ENCODE measurements around the gene PLD2.

Gene PLD2

DNA sequence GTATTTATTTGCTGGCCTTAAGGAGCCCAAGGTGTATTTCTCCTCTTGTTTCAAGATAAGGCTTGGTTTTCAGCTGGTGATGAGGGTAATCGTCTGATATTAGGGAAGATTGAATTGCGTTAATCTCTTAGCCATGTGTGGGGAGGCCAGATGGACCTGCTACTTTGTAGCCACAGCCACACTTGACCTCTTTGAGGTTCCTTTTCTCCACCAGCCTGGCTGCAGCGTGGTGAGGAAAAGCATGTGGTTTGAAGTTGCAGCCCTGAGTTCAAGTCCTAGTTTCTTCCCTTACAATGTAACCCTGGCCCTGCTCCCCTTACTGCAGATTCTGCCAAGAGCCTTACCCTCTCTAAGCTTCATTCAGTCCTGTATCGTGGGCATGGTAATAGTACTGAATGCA, 29.3 kb downstream of the PLD2 start:
- Mint-ChIP-seq H3K9me3 (no peaks in the 10 kb centered on the region), H3K4me1 (ENCODE audit: low read depth) (peaks cover 50% of the 10 kb centered on the region), H3K27me3 (ENCODE audit: low read depth) (no peaks in the 10 kb centered on the region), H3K4me3 (peak overlapping the region; percentile 91), H3K36me3 (ENCODE audit: low read depth) (peaks cover 10% of the 10 kb centered on the region), H3K27ac (peak overlapping the region; percentile 92)

DNA sequence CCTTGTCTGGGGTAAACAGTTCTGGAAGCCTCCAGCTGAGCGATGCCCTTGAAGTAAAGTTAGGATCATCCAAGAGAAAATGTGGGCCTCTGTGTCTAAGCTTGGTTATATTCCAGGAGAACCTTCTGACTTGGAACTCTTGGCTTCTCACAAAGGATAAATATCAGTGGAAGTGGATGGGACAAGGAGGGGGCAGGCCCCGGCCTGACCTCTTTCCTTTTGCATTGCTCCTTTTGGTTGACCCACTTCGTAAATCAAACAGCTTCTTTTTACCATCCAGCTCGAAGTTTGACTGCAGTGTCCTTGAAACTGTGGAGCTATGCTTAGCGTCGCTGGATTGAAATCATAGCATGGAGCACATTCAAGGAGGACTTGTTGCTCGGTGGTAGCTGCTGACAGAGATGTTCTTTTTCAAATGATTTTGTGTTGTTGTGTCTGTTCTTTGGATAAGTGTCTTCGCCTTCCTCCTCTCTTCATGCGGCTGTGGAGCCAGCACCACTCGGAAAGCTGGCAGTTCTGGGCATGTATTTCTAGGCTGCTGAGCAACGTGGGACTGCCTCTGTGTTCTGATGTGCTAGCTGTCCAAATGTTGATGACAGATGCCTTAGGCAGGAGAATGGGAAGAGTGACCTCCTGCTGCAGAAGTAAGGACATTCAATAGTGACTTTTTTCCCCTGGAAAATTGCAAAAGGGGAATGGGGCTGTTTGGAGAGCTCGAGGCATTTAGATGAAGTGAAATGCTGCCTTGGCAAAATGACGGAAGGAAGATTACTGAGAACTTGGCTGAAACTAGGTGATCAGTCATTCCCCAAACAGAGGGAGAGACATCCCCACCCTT, 30.7 kb downstream of the PLD2 start:
- Mint-ChIP-seq H3K4me1 (ENCODE audit: low read depth) (peaks cover 59% of the 10 kb centered on the region), H3K4me3 (no peak overlapping the region), H3K36me3 (ENCODE audit: low read depth) (peaks cover 10% of the 10 kb centered on the region), H3K27me3 (ENCODE audit: low read depth) (no peaks in the 10 kb centered on the region), H3K9me3 (no peaks in the 10 kb centered on the region), H3K27ac (no peak overlapping the region)

DNA sequence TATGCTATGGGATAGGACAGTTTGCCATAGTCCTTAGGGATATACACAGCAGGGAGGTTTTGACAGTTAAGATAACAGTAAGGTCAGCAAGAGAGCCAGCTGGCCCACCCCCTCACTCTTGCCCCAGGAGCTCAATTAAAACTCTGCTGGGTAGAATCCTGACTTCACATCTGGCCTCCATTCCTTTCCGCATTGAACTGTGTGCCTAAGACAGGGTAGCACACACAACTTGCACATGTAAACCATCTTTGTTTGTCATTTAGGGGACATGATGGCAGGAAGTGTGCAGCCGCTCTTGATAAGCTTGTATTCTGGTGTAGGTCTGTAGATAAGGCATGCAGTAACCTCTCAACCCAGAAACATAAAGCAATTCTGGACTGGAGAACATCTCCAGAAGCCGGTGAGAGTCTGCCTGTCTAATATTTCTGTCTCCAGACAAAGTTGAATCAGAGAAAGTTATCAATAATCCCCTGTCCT, 31.4 kb downstream of the PLD2 start:
- Mint-ChIP-seq H3K27me3 (ENCODE audit: low read depth) (no peaks in the 10 kb centered on the region), H3K9me3 (no peaks in the 10 kb centered on the region), H3K27ac (no peak overlapping the region), H3K4me1 (ENCODE audit: low read depth) (peaks cover 59% of the 10 kb centered on the region), H3K36me3 (ENCODE audit: low read depth) (peaks cover 10% of the 10 kb centered on the region), H3K4me3 (no peak overlapping the region)

DNA sequence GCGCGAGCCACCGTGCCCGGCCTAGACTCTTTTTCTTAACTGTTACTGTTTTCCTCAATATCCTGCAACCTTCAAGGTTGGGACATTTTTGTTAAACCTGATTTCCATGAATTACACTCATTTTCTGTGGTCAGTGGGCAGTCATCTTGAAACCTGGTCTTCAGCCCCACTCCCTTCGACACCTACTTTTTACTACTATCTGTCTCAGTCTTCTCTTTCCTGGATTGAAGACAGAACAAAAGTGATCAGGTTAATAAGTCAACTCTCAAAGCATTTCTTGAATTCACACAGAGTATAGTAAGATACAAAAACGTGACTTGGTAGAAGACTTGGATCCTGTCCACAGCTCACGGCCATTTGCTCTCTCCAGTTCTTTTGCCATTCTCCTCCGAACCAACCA, 32.3 kb downstream of the PLD2 start:
- Mint-ChIP-seq H3K36me3 (ENCODE audit: low read depth) (peaks cover 8% of the 10 kb centered on the region), H3K27ac (no peak overlapping the region), H3K4me3 (no peak overlapping the region), H3K4me1 (ENCODE audit: low read depth) (peaks cover 53% of the 10 kb centered on the region), H3K27me3 (ENCODE audit: low read depth) (no peaks in the 10 kb centered on the region), H3K9me3 (no peaks in the 10 kb centered on the region)

DNA sequence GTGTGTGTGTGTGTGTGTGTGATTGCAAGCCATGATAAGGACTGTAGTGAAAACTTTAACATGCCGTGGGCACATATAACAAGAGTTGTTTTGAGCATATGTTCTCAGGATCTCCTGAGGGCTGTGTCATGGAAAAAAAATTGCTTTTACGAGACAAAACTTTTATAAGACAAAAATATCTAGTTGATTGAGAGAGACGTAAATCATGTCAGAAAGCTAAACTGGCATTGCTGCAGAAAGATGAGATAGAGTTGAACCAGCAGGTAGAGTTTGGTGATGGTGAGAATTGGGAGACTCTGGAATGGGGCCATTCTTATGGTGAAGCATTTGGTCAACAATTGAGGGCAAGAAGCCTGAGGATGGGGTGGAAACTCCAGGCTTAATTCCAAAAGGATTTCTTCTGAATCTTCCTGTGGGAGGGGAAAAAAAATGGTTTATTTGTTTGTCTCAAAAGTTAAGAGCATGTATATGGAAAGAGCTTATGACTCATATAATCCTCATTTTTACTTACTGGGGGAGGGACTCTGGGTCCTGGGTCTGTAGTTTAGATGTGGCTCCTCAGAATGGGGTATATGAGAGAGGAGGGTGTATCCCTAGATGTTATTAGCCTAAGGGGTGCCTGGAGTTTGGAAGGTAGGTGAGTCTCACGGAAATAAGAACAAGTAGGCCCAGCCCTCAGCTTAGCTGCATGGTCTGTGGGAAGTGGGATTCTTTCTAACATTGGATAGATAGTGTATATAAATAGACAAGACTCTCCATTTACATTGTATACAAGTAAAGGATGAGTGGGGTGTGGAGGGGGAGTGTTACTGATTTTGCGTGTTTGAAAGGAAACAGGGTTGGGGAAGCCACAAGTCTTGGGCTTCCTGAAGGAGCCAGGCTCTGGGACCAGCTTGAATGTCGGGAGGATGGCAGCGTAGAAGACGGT, 33.3 kb downstream of the PLD2 start:
- peak overlapping the region; percentile 48 for H3K4me3 Mint-ChIP-seq

DNA sequence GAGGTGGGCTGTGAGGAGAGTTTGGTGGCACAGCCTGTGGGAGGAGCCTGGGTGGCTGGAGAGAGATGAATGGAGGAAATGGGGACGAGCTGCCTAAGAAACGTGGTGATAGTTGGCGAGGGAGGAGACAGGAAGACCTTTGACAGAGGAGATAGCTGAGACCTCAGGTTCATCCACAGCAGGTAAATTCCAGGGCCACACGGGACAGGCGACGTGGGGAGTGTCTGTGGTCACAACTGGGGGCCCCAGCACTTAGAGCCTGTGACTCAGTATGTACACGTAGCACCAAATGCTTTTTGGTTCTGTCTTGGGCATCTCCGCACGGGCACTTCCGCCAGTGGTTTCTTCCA, 33.9 kb downstream of the PLD2 start:
- peaks cover 43% of the 10 kb centered on the region for H3K4me1 Mint-ChIP-seq (ENCODE audit: low read depth)

More for the DNA sequence above, 33.3 kb downstream of the PLD2 start:
- Mint-ChIP-seq H3K36me3 (ENCODE audit: low read depth) (peaks cover 10% of the 10 kb centered on the region), H3K4me1 (ENCODE audit: low read depth) (peaks cover 46% of the 10 kb centered on the region), H3K27ac (peak overlapping the region; percentile 73), H3K27me3 (ENCODE audit: low read depth) (no peaks in the 10 kb centered on the region), H3K9me3 (no peaks in the 10 kb centered on the region)

DNA sequence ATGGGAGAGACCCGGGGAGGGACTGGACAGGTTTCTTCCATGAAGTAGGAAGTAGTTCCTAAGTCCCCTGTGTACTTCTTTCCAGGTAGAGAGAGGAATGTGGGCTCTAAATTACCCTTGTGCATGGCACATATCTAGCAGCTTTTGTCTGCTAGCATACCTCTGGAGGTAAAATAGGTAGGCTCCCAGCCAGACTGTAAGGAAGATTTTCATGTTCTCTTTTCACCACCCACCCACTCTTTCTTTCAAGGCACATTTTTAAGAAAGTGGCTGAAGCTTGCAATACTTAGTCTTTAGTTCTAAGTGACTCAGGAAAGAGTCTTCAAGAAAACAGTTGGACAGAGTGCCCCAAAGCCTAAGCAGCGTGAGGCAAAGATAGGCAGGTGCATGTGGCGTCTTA, 35.4 kb downstream of the PLD2 start:
- H3K9me3 Mint-ChIP-seq, result no peaks in the 10 kb centered on the region
- no peak overlapping the region for H3K4me3 Mint-ChIP-seq
- H3K27me3 Mint-ChIP-seq (ENCODE audit: low read depth), result no peaks in the 10 kb centered on the region
- H3K36me3 Mint-ChIP-seq (ENCODE audit: low read depth), result peaks cover 14% of the 10 kb centered on the region
- peaks cover 36% of the 10 kb centered on the region for H3K4me1 Mint-ChIP-seq (ENCODE audit: low read depth)
- H3K27ac Mint-ChIP-seq, result no peak overlapping the region

More for the DNA sequence above, 33.9 kb downstream of the PLD2 start:
- H3K27me3 Mint-ChIP-seq (ENCODE audit: low read depth), result no peaks in the 10 kb centered on the region
- H3K4me3 Mint-ChIP-seq, result peak overlapping the region; percentile 48
- no peaks in the 10 kb centered on the region for H3K9me3 Mint-ChIP-seq
- peak overlapping the region; percentile 73 for H3K27ac Mint-ChIP-seq
- peaks cover 12% of the 10 kb centered on the region for H3K36me3 Mint-ChIP-seq (ENCODE audit: low read depth)

DNA sequence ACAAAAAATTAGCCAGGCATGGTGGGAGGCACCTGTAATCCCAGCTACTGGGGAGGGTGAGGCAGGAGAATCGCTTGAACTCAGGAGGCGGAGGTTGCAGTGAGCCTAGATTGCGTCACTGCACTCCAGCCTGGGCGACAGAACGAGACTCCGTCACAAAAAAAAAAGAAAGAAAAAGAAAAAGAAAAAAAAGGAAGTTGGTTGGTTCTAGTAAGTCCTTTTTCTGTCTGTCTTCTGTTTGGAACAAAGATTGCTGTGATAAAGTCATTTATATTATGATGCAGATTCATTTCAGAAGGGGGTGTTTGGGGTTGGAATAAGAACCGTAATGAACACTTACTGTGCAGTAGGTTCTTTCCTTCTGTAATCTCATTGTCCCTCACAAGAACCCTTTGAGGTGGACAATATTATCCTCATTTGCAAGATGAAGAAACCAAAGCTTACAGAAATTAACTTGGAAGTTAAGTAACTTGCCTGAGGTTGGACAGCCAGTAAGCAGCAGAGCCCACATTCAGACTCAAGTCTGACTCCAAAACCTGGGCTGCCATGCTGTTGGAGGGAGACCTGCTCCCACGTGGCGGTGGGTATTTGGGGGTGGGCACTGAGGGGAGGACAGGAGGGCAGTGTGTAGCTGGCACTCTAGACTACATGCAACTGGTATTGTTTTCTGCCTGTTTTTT, 36.5 kb downstream of the PLD2 start:
- Mint-ChIP-seq H3K4me3 (no peak overlapping the region), H3K27ac (no peak overlapping the region), H3K4me1 (ENCODE audit: low read depth) (peaks cover 34% of the 10 kb centered on the region), H3K36me3 (ENCODE audit: low read depth) (peaks cover 11% of the 10 kb centered on the region), H3K27me3 (ENCODE audit: low read depth) (no peaks in the 10 kb centered on the region), H3K9me3 (no peaks in the 10 kb centered on the region)

DNA sequence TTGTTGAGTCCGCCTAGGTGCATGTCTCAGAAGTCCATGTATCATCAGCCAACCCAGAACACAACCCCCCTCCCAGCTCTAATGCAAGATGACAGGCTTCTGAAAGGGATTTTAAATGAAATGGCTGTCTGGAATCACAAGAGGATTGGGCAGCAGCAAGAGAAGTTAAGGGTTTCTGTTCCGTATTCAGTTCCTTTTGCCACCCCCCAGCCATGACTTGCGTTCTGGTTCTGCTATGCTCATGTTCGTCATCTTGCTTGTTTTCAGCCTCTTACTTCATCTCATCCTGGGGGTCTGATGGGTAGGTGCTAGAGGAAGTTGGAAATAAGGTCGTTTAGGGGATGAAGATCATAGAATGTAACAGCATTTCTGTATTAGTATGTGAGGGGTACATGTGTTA, 38.2 kb downstream of the PLD2 start:
- Mint-ChIP-seq H3K27ac (no peak overlapping the region), H3K36me3 (ENCODE audit: low read depth) (peaks cover 9% of the 10 kb centered on the region), H3K4me3 (no peak overlapping the region), H3K27me3 (ENCODE audit: low read depth) (no peaks in the 10 kb centered on the region), H3K9me3 (no peaks in the 10 kb centered on the region), H3K4me1 (ENCODE audit: low read depth) (peaks cover 27% of the 10 kb centered on the region)

DNA sequence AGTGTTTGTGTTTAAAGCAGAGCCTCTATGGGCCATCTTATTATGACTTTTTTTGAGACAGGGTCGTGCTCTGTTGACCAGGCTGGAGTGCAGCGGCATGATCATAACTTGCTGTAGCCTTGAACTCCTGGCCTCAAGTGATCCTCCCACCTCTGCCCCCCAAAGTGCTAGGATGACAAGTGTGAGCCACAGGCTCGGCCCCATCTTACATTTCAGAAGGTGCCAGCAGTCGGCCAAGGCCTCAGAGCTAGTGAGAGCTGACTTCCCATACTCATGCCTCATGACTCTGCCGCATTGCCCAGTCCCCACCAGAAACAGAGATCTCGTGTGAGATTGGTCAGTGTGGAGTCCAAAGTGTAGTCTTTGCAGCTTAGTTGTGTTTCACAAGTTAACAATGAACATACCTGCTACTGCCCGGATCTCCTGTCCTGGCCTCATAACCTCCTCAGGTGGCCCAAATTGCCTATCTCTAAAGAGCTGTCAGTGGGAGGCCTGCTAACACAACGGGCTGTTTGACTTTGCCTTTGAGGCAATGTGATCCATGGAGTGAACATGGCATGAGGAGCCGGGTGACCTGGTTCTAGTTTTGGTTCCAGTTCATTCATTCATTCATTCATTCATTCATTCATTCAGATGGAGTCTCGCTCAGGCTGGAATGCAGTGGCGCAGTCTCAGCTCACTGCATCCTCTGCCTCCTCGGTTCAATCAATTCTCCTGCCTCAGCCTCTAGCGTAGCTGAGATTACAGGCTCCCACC, 39.9 kb downstream of the PLD2 start:
- H3K27ac Mint-ChIP-seq, result no peak overlapping the region
- no peak overlapping the region for H3K4me3 Mint-ChIP-seq
- H3K9me3 Mint-ChIP-seq, result peaks cover under 1% of the 10 kb centered on the region
- H3K4me1 Mint-ChIP-seq (ENCODE audit: low read depth), result peaks cover 20% of the 10 kb centered on the region
- peaks cover 13% of the 10 kb centered on the region for H3K36me3 Mint-ChIP-seq (ENCODE audit: low read depth)
- H3K27me3 Mint-ChIP-seq (ENCODE audit: low read depth), result no peaks in the 10 kb centered on the region

DNA sequence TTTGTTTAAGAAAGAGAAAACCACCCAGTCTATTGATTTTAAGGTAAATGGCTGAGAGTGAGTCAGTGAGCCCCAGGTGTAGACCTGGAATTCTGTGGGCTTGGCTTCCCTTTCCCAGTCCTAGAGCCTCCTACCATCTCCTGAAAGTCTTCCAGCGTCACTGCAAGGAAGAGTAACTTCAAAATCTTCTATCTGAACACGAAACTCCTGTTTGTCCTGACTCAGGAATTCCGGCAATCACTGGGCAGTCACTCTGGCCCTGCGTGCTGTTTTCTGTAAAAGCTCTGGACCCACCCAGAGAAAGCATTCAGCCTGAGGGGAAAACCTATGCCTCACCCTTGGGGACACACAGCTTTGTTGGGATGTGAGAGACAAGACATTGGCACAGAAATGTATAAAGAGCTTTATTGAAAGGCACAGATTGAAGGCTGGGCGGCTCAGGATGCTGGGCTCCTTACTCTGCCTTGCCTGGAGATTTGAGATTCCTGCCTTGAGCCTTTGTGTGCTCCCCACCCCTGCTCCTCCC, 42.1 kb downstream of the PLD2 start:
- H3K9me3 Mint-ChIP-seq, result peaks cover 7% of the 10 kb centered on the region
- no peak overlapping the region for H3K4me3 Mint-ChIP-seq
- H3K27ac Mint-ChIP-seq, result no peak overlapping the region
- H3K4me1 Mint-ChIP-seq (ENCODE audit: low read depth), result peaks cover 21% of the 10 kb centered on the region
- H3K27me3 Mint-ChIP-seq (ENCODE audit: low read depth), result no peaks in the 10 kb centered on the region
- H3K36me3 Mint-ChIP-seq (ENCODE audit: low read depth), result peaks cover 25% of the 10 kb centered on the region

DNA sequence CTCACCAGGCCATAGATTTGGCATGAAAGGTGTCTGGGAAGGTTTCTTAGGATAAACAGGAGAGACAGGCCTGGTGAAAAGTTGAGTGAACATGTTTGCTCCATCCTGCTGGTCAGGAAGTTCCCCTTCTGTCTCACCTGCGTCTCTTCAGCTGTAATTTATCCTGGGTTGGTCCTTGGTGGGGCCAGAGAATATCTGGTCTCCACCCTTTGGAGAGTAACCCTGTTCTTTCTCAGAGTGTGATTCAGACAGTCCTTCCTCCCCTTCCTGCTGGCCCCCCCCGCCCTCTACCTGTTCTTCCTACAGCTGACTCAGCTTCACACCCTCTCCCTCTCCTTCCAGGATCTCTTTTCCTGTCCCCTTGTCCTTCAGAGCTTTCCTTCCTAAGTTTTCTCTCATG, 43.3 kb downstream of the PLD2 start:
- H3K36me3 Mint-ChIP-seq (ENCODE audit: low read depth), result peaks cover 26% of the 10 kb centered on the region
- peaks cover 7% of the 10 kb centered on the region for H3K9me3 Mint-ChIP-seq
- no peaks in the 10 kb centered on the region for H3K27me3 Mint-ChIP-seq (ENCODE audit: low read depth)
- H3K4me1 Mint-ChIP-seq (ENCODE audit: low read depth), result peaks cover 26% of the 10 kb centered on the region
- no peak overlapping the region for H3K4me3 Mint-ChIP-seq
- H3K27ac Mint-ChIP-seq, result no peak overlapping the region

DNA sequence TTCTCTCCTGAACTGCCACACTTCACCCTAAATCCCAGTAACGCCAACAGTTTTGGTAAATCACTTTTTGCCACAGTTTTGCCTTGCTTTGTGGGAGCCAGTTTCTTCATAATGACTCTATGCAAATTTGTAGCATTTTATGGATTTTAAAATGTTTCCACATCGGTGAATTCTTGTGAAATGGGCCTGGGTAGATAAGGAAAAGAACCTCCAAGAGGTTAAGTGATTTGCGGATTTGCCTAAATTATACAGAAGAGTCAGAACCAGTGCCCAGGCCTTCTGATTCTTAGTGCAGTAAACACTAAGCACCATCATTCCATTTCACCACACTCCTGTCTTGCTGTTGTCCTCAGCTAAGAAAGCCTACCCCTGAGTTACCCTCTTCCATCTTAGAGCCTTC, 44.1 kb downstream of the PLD2 start:
- H3K9me3 Mint-ChIP-seq, result peaks cover 7% of the 10 kb centered on the region
- peaks cover 25% of the 10 kb centered on the region for H3K36me3 Mint-ChIP-seq (ENCODE audit: low read depth)
- no peaks in the 10 kb centered on the region for H3K27me3 Mint-ChIP-seq (ENCODE audit: low read depth)
- no peak overlapping the region for H3K4me3 Mint-ChIP-seq
- H3K4me1 Mint-ChIP-seq (ENCODE audit: low read depth), result peaks cover 26% of the 10 kb centered on the region
- H3K27ac Mint-ChIP-seq, result no peak overlapping the region

All from T-helper 1 cell treated with Interleukin-12 subunit alpha and Interleukin-12 subunit beta and Interleukin-4 antibody, amounts not matched to agents 30 μg/mL and 1 μg/mL, for 36 hours (primary cell).